Kidney (tissue), 14 donors: Measurements from ENCODE around the gene RAMACL. TPM values are rescaled to one million over a fixed set of nuclear protein-coding genes. Genes with fewer than 3 reads are reported as not detected.

ENCODE experiments used
- DNase-seq, 5 donors: peaks; one replicate each; pipeline ENCODE4 v3.0.0-alpha.2; 2013 to 2020
- FAIRE-seq: peaks from 2 replicates; lab custom pipeline; 2012; peaks lifted over from hg19 to GRCh38; lab: Jason Lieb, UNC
- H3K27ac ChIP-seq, 2 donors: one replicate each; pipeline ENCODE4 v1.7.0; 2013; ENCODE audit warnings: low read depth in 2 of 2, low read length in 2 of 2, inconsistent platforms in 1 of 2
- H3K27me3 ChIP-seq: one replicate; pipeline ENCODE4 v1.7.1; 2013; ENCODE audit warnings: low read length, inconsistent platforms; ENCODE audit not compliant: control insufficient read depth, insufficient read depth
- H3K36me3 ChIP-seq, 3 donors: one replicate each; pipeline versions ENCODE4 v1.7.0 to v1.7.1; 2013; ENCODE audit warnings: low read length in 3 of 3, control low read depth in 1 of 3, inconsistent platforms in 1 of 3; ENCODE audit not compliant: insufficient read depth in 3 of 3, control insufficient read depth in 2 of 3
- H3K4me1 ChIP-seq, 3 donors: one replicate each; pipeline versions ENCODE4 v1.7.0 to v1.7.1; 2013; ENCODE audit warnings: low read length in 3 of 3, inconsistent platforms in 1 of 3, low read depth in 1 of 3; ENCODE audit not compliant: control insufficient read depth in 2 of 3, insufficient read depth in 2 of 3
- H3K4me3 ChIP-seq, 3 donors: one replicate each; pipeline versions ENCODE4 v1.7.0 to v1.8.1; 2013; ENCODE audit warnings: low read length in 3 of 3, control low read depth in 1 of 3, inconsistent platforms in 1 of 3
- H3K9ac ChIP-seq, 3 donors: one replicate each; pipeline versions ENCODE4 v1.7.0 to v1.7.1; 2013; ENCODE audit warnings: low read length in 3 of 3, control low read depth in 1 of 3, inconsistent platforms in 1 of 3
- H3K9me3 ChIP-seq, 3 donors: one replicate each; pipeline versions ENCODE4 v1.7.0 to v1.7.1; 2013; ENCODE audit warnings: low read length in 3 of 3, control low read depth in 1 of 3, inconsistent platforms in 1 of 3; ENCODE audit not compliant: control insufficient read depth in 2 of 3, insufficient read depth in 1 of 3
- CTCF ChIP-seq: IDR thresholded peaks from 3 replicates; pipeline ENCODE4 v1.5.1; 2012; ENCODE audit warnings: mild to moderate bottlenecking, moderate library complexity, borderline replicate concordance; ENCODE audit not compliant: insufficient read depth; ENCODE audit errors: extremely low read depth
- intact Hi-C: fragments of 100-400 bp; cut with DNase I; formaldehyde crosslinking; loops from one replicate; pipeline ENCODE4 v1.11.1; 2022
- polyA plus RNA-seq: library from polyadenylated mRNA; stranded (reverse); fragments of 350-450 nt; fragmentation: Illumina TruSeq; extraction: RNeasy Lipid Tissue Mini Kit (QIAGEN cat#74804); gene quantifications from one replicate; pipeline ENCODE4 v1.2.3, GENCODE V29; 2014; ENCODE audit warnings: low read depth, low replicate concordance; ENCODE audit not compliant: insufficient read depth
- total RNA-seq: library from RNA; stranded (reverse); fragmentation: NEBNext Ultra II Directional; extraction: Animal tissue kit (Norgen Biotek cat#: 25700); gene quantifications from one replicate; pipeline ENCODE4 v1.2.1, GENCODE V29; 2021
- donor health status: control.
- donor health status: control.
- donor health status: control.
- donor health status: control.
- donor health status: control.
- donor health status: DM: yes; HTN: yes; CAD: no.
- donor health status: Normal renal cell carcinoma (clear cell type).

Gene RAMACL
- total and polyA plus RNA-seq, 2 donors from 2014 or later = 1.9 TPM; not detected in 1

- H3K27ac ChIP-seq = no peak overlapping the region
- H3K27me3 ChIP-seq = no peaks in the 10 kb centered on the region
- intact Hi-C loops = no loop called here
- no peak overlapping the region for H3K9ac ChIP-seq
- H3K4me3 ChIP-seq = no peak overlapping the region
- peaks cover 0 to 3% (median 0%) of the 10 kb centered on the region in 3 donors for H3K4me1 ChIP-seq
- H3K9me3 ChIP-seq = no peaks in the 10 kb centered on the region
- TF ChIP-seq CTCF = no peak
- FAIRE-seq (no peak), DNase-seq (no peak)
- H3K36me3 ChIP-seq = no peaks in the 10 kb centered on the region
Observed at GRCh38 chr6:166611631-166612030, 25.2 kb upstream of the RAMACL start.

- TF ChIP-seq CTCF = no peak
- intact Hi-C loops = no loop called here
- Histone ChIP-seq H3K9ac (no peak overlapping the region), H3K4me1 (peaks cover 0 to 2% (median 0%) of the 10 kb centered on the region in 3 donors), H3K4me3 (no peak overlapping the region), H3K27me3 (no peaks in the 10 kb centered on the region), H3K9me3 (no peaks in the 10 kb centered on the region), H3K27ac (no peak overlapping the region), H3K36me3 (no peaks in the 10 kb centered on the region)
- DNase-seq = no peak
- FAIRE-seq = no peak
Observed at GRCh38 chr6:166610069-166610468, 23.6 kb upstream of the RAMACL start.

GRCh38 chr6:166608774-166609173, 22.3 kb upstream of the RAMACL start:
- no peak for DNase-seq
- H3K9ac ChIP-seq = no peak overlapping the region
- H3K27me3 ChIP-seq = no peaks in the 10 kb centered on the region
- TF ChIP-seq CTCF = no peak
- H3K4me1 ChIP-seq = peaks cover 0 to 2% (median 0%) of the 10 kb centered on the region in 3 donors
- no peak for FAIRE-seq
- H3K4me3 ChIP-seq = no peak overlapping the region
- H3K9me3 ChIP-seq = no peaks in the 10 kb centered on the region
- no peak overlapping the region for H3K27ac ChIP-seq
- intact Hi-C loops = no loop called here
- no peaks in the 10 kb centered on the region for H3K36me3 ChIP-seq

- peaks cover 0 to 2% (median 0%) of the 10 kb centered on the region in 3 donors for H3K4me1 ChIP-seq
- H3K9me3 ChIP-seq = no peaks in the 10 kb centered on the region
- no peak overlapping the region for H3K4me3 ChIP-seq
- FAIRE-seq = no peak
- no peak for DNase-seq
- no peaks in the 10 kb centered on the region for H3K36me3 ChIP-seq
- no peak for TF ChIP-seq CTCF
- intact Hi-C loops = no loop called here
- no peak overlapping the region for H3K27ac ChIP-seq
- no peak overlapping the region for H3K9ac ChIP-seq
- H3K27me3 ChIP-seq = no peaks in the 10 kb centered on the region
Observed at GRCh38 chr6:166605752-166606151, 19.3 kb upstream of the RAMACL start.
